ENCODE results near the gene PRR12. TPM values are rescaled to one million over a fixed set of nuclear protein-coding genes. Genes with fewer than 3 reads are reported as not detected.
A peak's percentile ranks its signal among the peaks of the same experiment; 100 is the strongest.

PRR12 gene
- polyA plus RNA-seq, 1 donor (not counting 4 experiments of a cell fraction or from before 2014, with no cell fraction given) = 0.35 TPM

DNA sequence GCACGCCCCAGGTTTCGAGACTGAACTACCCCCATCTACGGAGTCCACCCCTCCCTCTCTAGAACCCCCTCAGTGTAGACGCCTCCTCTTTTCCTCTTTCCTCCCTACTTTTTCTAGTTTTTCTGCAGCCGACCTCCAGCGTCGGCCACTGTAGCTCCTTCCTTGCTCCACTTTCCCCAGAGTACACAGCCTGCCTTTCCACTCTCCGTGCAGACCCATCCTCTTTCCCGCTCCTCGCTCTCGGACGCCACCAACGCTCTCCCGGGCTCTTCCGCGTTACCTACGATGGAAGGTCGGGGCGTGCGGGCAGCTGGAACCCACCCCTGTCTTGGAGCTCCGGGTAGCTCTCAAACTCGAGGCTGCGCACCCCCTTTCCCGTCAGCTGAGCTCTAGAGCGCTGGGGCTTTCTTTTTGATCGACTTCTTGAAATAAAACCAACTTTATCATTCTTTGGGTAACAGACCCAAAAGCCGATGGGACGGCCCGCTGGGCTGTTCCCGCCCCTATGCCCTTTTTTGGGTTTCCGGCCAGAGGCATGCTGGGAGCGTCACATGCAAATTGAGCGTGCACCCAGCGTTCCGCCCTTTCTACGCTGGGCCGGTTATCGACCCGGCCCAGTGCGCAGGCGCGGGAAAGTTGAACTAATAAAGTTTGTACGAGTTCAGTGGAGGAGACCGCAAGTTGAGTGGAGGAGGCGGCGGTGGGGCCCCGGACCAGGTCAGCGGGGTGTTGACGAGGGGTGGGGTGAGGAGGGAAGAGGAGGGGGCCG, 74.6 kb downstream of the PRR12 start, which contains the start of the genes BCL2L12 and IRF3:
Gene BCL2L12 (plus strand): TSS at position 583 of the 769 bp plus-strand sequence. CDS start 760 bp downstream, outside the sequence.
Gene IRF3 (minus strand): TSS at position 507 of the 769 bp plus-strand sequence. CDS start 1,019 bp downstream, outside the sequence.
- no peaks in the 10 kb centered on the region for H3K9me3 ChIP-seq (ENCODE audit: control insufficient read depth, low read depth, low read length)
- H3K4me2 ChIP-seq (ENCODE audit: control insufficient read depth, extremely low read depth, insufficient read depth, low read depth, low read length) = peak within 1 kb of the TSS; percentile 96
- peak within 1 kb of the TSS; percentile 90 for H3K27ac ChIP-seq (ENCODE audit: control insufficient read depth, insufficient read depth, low read length)
- H3K79me2 ChIP-seq (ENCODE audit: control insufficient read depth, insufficient read depth, low read length) = peaks cover 32% of the 10 kb centered on the region
- DNase-seq (ENCODE audit: low read depth, low spot score) = peak; percentile 80
- no peaks in the 10 kb centered on the region for H3K9me1 ChIP-seq (ENCODE audit: control insufficient read depth, extremely low read depth, insufficient read depth, low read length)
- TF ChIP-seq EZH2 (IDR thresholded peaks at IDR 0.05; ENCODE audit: low read length) = no peak
- TF ChIP-seq, protein P1, sequence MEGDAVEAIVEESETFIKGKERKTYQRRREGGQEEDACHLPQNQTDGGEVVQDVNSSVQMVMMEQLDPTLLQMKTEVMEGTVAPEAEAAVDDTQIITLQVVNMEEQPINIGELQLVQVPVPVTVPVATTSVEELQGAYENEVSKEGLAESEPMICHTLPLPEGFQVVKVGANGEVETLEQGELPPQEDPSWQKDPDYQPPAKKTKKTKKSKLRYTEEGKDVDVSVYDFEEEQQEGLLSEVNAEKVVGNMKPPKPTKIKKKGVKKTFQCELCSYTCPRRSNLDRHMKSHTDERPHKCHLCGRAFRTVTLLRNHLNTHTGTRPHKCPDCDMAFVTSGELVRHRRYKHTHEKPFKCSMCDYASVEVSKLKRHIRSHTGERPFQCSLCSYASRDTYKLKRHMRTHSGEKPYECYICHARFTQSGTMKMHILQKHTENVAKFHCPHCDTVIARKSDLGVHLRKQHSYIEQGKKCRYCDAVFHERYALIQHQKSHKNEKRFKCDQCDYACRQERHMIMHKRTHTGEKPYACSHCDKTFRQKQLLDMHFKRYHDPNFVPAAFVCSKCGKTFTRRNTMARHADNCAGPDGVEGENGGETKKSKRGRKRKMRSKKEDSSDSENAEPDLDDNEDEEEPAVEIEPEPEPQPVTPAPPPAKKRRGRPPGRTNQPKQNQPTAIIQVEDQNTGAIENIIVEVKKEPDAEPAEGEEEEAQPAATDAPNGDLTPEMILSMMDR (optimal IDR thresholded peaks at IDR 0.05 in 1 of 3, IDR thresholded peaks at IDR 0.05 in 1 of 3, conservative IDR thresholded peaks at IDR 0.05 in 1 of 3; ENCODE audit: extremely low read depth in 1 of 3, insufficient read depth in 2 of 3, low read length in 3 of 3) = peak in 1 of 3 experiments; percentile 17
- H4K20me1 ChIP-seq (ENCODE audit: control insufficient read depth, extremely low read depth, insufficient read depth, low read length) = peaks cover 11% of the 10 kb centered on the region
- H3K27me3 ChIP-seq (ENCODE audit: control insufficient read depth, extremely low read depth, insufficient read depth, low read length) = no peaks in the 10 kb centered on the region
- peak; percentile 73 for FAIRE-seq
- peaks cover 8 to 23% of the 10 kb centered on the region in 2 experiments for H3K36me3 ChIP-seq (ENCODE audit: control insufficient read depth in 2 of 2, extremely low read depth in 1 of 2, insufficient read depth in 2 of 2, low read length in 2 of 2)
- dilution Hi-C loops (cut with MboI; ENCODE audit: extremely low pct_ligation_motif_present, low sequenced_read_pairs) = no loop called here
- H3K4me3 ChIP-seq (ENCODE audit: control insufficient read depth in 2 of 3, extremely low read depth in 1 of 3, insufficient read depth in 2 of 3, low read depth in 1 of 3, low read length in 3 of 3) = peak within 1 kb of the TSS; percentile 61 to 93 (median 85)
- H2AFZ ChIP-seq (ENCODE audit: control insufficient read depth, low read length) = peak within 1 kb of the TSS; percentile 82
- peaks cover 12% of the 10 kb centered on the region for H3K4me1 ChIP-seq (ENCODE audit: control insufficient read depth, extremely low read depth, insufficient read depth, low read length)
- peak within 1 kb of the TSS; percentile 93 for H3K9ac ChIP-seq (ENCODE audit: control insufficient read depth, extremely low read depth, insufficient read depth, low read length)

DNA sequence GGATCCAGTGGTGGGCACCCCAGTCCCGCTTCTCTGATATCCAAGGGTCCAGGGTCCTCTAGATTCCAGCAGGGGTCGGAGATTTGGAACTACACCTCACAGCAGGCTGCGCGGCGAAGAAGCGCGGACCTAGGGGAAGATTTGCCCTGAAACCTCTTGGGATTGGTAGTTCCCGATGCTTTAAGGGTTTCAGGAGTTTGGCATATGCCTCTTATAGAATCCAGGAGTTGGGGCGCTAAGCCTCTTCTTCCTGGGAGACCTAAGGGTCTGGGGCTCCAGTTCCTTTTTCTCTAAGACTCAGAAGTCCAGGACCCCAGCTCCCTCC, 75.1 kb downstream of the PRR12 start:
- dilution Hi-C loops (cut with MboI; ENCODE audit: extremely low pct_ligation_motif_present, low sequenced_read_pairs) = no loop called here
- Histone ChIP-seq H3K4me3 (ENCODE audit: control insufficient read depth in 2 of 3, extremely low read depth in 1 of 3, insufficient read depth in 2 of 3, low read depth in 1 of 3, low read length in 3 of 3) (peak overlapping the region; percentile 61 to 93 (median 85)), H3K27me3 (ENCODE audit: control insufficient read depth, extremely low read depth, insufficient read depth, low read length) (no peaks in the 10 kb centered on the region), H2AFZ (ENCODE audit: control insufficient read depth, low read length) (peak overlapping the region; percentile 58), H3K36me3 (ENCODE audit: control insufficient read depth in 2 of 2, extremely low read depth in 1 of 2, insufficient read depth in 2 of 2, low read length in 2 of 2) (peaks cover 8 to 22% of the 10 kb centered on the region in 2 experiments), H3K4me2 (ENCODE audit: control insufficient read depth, extremely low read depth, insufficient read depth, low read depth, low read length) (peak overlapping the region; percentile 96), H3K27ac (ENCODE audit: control insufficient read depth, insufficient read depth, low read length) (peak overlapping the region; percentile 90), H3K9ac (ENCODE audit: control insufficient read depth, extremely low read depth, insufficient read depth, low read length) (peak overlapping the region; percentile 93), H3K4me1 (ENCODE audit: control insufficient read depth, extremely low read depth, insufficient read depth, low read length) (peaks cover 12% of the 10 kb centered on the region), H4K20me1 (ENCODE audit: control insufficient read depth, extremely low read depth, insufficient read depth, low read length) (peaks cover 11% of the 10 kb centered on the region), H3K9me3 (ENCODE audit: control insufficient read depth, low read depth, low read length) (no peaks in the 10 kb centered on the region), H3K79me2 (ENCODE audit: control insufficient read depth, insufficient read depth, low read length) (peaks cover 32% of the 10 kb centered on the region), H3K9me1 (ENCODE audit: control insufficient read depth, extremely low read depth, insufficient read depth, low read length) (no peaks in the 10 kb centered on the region)
- FAIRE-seq = no peak
- TF ChIP-seq EZH2 (IDR thresholded peaks at IDR 0.05; ENCODE audit: low read length) = no peak
- TF ChIP-seq, protein P1 (optimal IDR thresholded peaks at IDR 0.05 in 1 of 3, IDR thresholded peaks at IDR 0.05 in 1 of 3, conservative IDR thresholded peaks at IDR 0.05 in 1 of 3; ENCODE audit: extremely low read depth in 1 of 3, insufficient read depth in 2 of 3, low read length in 3 of 3) = no peak
- DNase-seq (ENCODE audit: low read depth, low spot score) = no peak

Measured in keratinocyte (primary cell).